ENCODE results near the gene ERI2.
"Not testable (repeated sequence)": the region's sequence is repeated elsewhere in the genome, so short reads cannot be mapped to it uniquely, and the experiment has no call there.

DNA sequence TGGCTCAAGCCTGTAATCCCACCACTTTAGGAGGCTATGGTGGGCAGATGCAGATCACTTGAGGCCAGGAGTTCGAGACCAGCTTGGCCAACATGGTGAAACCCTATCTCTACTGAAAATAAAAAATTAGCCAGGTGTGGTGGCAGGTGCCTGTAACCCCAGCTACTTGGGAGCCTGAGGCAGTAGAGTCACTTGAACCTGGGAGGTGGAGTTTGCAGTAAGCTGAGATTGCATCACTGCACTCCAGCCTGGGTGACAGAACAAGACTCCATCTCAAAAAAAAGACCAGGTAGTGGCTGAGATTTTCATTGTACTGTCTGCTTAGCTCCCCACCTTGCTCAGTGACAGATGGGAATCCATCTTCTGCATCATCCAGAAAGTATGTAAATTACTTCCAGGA is 41.8 kb downstream of the ERI2 start:
- TF ChIP-seq CTCF (IDR thresholded peaks at IDR 0.05; ENCODE audit: insufficient read depth, low read length); POLR2AphosphoS5 (IDR thresholded peaks at IDR 0.05; ENCODE audit: low read depth): not testable (repeated sequence)
- TF ChIP-seq, protein P1, sequence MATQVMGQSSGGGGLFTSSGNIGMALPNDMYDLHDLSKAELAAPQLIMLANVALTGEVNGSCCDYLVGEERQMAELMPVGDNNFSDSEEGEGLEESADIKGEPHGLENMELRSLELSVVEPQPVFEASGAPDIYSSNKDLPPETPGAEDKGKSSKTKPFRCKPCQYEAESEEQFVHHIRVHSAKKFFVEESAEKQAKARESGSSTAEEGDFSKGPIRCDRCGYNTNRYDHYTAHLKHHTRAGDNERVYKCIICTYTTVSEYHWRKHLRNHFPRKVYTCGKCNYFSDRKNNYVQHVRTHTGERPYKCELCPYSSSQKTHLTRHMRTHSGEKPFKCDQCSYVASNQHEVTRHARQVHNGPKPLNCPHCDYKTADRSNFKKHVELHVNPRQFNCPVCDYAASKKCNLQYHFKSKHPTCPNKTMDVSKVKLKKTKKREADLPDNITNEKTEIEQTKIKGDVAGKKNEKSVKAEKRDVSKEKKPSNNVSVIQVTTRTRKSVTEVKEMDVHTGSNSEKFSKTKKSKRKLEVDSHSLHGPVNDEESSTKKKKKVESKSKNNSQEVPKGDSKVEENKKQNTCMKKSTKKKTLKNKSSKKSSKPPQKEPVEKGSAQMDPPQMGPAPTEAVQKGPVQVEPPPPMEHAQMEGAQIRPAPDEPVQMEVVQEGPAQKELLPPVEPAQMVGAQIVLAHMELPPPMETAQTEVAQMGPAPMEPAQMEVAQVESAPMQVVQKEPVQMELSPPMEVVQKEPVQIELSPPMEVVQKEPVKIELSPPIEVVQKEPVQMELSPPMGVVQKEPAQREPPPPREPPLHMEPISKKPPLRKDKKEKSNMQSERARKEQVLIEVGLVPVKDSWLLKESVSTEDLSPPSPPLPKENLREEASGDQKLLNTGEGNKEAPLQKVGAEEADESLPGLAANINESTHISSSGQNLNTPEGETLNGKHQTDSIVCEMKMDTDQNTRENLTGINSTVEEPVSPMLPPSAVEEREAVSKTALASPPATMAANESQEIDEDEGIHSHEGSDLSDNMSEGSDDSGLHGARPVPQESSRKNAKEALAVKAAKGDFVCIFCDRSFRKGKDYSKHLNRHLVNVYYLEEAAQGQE (IDR thresholded peaks at IDR 0.05; ENCODE audit: insufficient replicate concordance, low read depth), result not testable (repeated sequence)

Measured in HL-60 (cell line).